H1 (cell line): Measurements from ENCODE around the gene DAB2IP. TPM values are rescaled to one million over a fixed set of nuclear protein-coding genes. Genes with fewer than 3 reads are reported as not detected.

Source experiments
- CTCF ChIP-seq, 3 experiments: IDR thresholded peaks; 1 replicate in 2 of 3; 2 replicates in 1 of 3; pipeline versions ENCODE4 v1.5.1 to v1.6.1; 2011; ENCODE audit warnings: low read length in 3 of 3, mild to moderate bottlenecking in 3 of 3, inconsistent platforms in 2 of 3, low read depth in 1 of 3, moderate library complexity in 1 of 3; ENCODE audit not compliant: insufficient read depth in 1 of 3; ENCODE audit errors: control extremely low read depth in 1 of 3
- polyA plus RNA-seq, 7 experiments: library from polyadenylated mRNA; depleted of rRNA in 3 of 7; stranded (reverse) in 5 of 7; unstranded in 2 of 7; fragments of >200 nt in 5 of 7; fragments of 200-250 nt in 2 of 7; gene quantifications; 1 replicate in 5 of 7; 2 replicates in 1 of 7; 4 replicates in 1 of 7; pipeline versions ENCODE4 v1.2.1 to v1.2.3, GENCODE V29; 2011 to 2013; ENCODE audit warnings: missing spikeins in 2 of 7, mixed read lengths in 2 of 7
- total RNA-seq: library from RNA; stranded (reverse); fragmentation: NEBNext Ultra II Directional; extraction: Animal tissue kit (Norgen Biotek cat#: 25700); gene quantifications from 2 replicates; pipeline ENCODE4 v1.2.1, GENCODE V29; 2021

DAB2IP gene
- total and polyA plus RNA-seq, 2 of the 8 experiments (the other 6 are each of a cell fraction or from before 2014, with no cell fraction given) = 19.7 to 39.5 TPM

GRCh38 chr9:121654499-121655140 lies 3.2 kb downstream of the DAB2IP start (continued):
- no peak for TF ChIP-seq CTCF (IDR thresholded peaks at IDR 0.05; ENCODE audit: control extremely low read depth in 1 of 3, insufficient read depth in 1 of 3, low read depth in 1 of 3, low read length in 3 of 3)
